SK-N-MC (cell line): ENCODE measurements around the gene FAM3C.

Source experiments
- EZH2 ChIP-seq: fragments of 200-600 bp; sonication (generic); IDR thresholded peaks from one replicate; pipeline ENCODE4 v1.6.1; 2017; ENCODE audit warnings: antibody characterized with exemption
- FOXP2 ChIP-seq: optimal IDR thresholded peaks from 2 replicates; pipeline ENCODE3; 2011; ENCODE audit warnings: mild to moderate bottlenecking, moderate library complexity; ENCODE audit not compliant: insufficient read depth; ENCODE audit errors: extremely low read length, control extremely low read depth
- POLR2AphosphoS5 ChIP-seq: IDR thresholded peaks from 2 replicates; pipeline ENCODE4 v1.6.1; 2012; ENCODE audit warnings: mild to moderate bottlenecking, low read depth, low read length, borderline replicate concordance

DNA sequence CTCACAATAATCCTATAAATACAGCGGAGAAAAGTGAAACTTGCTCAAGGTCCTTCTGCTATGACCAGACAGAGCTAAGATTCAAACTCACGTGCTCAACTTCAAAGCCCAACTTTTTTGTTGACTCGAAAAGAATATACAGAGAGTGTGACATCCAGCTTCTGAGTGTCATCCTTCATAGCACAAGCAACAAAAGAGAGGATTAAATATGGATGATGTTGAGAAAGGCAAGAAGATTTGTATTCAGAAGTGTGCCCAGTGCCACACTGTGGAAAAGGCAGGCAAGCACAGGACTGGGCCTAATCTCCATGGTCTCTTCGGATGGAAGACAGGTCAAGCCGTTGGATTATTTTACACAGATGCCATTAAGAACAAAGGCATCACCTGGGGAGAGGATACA, 2.1 kb upstream of the FAM3C start:
- TF ChIP-seq POLR2AphosphoS5 (no peak), EZH2 (no peak), FOXP2 (no peak)
